Activated naive CD8-positive, alpha-beta T cell treated with anti-CD3 and anti-CD28 coated beads, Interleukin-2, amount 50 U/mL, for 24 hours (primary cell): ENCODE data around the gene NLE1.

Experiments used
- ATAC-seq: fragments of 150-1000 bp; cut with Tn5 transposase; one replicate; pipeline ENCODE4 v1.10.0; 2021
- DNase-seq: peaks from one replicate; pipeline ENCODE4 v3.0.0; 2021
- H3K27ac Mint-ChIP-seq: one replicate; pipeline ENCODE4 v1.8.0; 2021; ENCODE audit warnings: mild to moderate bottlenecking, mixed read lengths
- H3K27me3 Mint-ChIP-seq: one replicate; pipeline ENCODE4 v1.8.0; 2021; ENCODE audit warnings: mixed read lengths
- H3K36me3 Mint-ChIP-seq: one replicate; pipeline ENCODE4 v1.8.0; 2021; ENCODE audit warnings: low read depth, mixed read lengths
- H3K4me1 Mint-ChIP-seq: one replicate; pipeline ENCODE4 v1.8.0; 2021; ENCODE audit warnings: mixed read lengths
- H3K4me3 Mint-ChIP-seq: one replicate; pipeline ENCODE4 v1.8.0; 2021; ENCODE audit warnings: mild to moderate bottlenecking, moderate library complexity, mixed read lengths
- H3K9me3 Mint-ChIP-seq: one replicate; pipeline ENCODE4 v1.8.0; 2021; ENCODE audit warnings: mixed read lengths

Gene NLE1

DNA sequence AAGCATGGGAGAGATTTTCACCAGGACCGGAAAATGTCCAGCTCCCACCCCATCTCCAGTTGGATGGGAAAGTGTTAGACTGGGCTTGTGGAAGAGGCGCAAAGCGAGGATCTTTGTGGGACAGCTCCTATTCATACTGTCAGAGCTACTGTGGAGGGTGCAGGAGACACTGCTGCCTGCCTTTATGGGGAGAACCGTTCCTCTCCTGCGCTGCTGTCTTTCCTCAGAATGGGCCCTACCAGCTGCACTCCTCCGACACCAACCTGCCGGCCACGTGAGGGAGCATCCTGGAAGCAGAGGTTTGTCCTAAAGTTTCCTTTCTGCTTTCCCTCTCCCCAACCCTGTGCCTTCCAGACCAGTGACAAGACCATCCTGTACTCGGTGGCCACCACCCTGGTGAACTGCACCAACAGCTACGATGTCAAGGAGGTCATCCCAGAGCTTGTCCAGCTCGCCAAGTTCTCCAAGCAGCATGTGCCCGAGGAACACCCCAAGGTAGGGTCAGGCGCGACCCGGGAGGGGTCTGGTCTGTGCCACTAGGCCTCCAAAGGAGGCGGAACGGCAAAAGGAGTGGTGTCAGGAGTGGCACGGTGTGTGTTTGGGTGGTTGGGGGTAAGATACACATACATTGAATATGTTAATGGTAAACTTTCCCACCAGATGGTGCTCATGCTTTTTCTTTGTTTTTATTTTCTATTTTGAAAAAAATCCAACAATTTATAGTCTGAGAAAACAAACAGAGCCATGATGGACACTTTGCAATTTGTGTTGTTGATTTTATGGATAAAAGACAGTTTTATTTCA is 29.1 kb upstream of the NLE1 start:
- ATAC-seq (peak; percentile 44), DNase-seq (peak; percentile 25)
- Mint-ChIP-seq H3K27me3 (no peaks in the 10 kb centered on the region), H3K4me3 (no peak overlapping the region), H3K36me3 (no peaks in the 10 kb centered on the region), H3K27ac (peak overlapping the region; percentile 67), H3K9me3 (no peaks in the 10 kb centered on the region), H3K4me1 (peaks cover 34% of the 10 kb centered on the region)

DNA sequence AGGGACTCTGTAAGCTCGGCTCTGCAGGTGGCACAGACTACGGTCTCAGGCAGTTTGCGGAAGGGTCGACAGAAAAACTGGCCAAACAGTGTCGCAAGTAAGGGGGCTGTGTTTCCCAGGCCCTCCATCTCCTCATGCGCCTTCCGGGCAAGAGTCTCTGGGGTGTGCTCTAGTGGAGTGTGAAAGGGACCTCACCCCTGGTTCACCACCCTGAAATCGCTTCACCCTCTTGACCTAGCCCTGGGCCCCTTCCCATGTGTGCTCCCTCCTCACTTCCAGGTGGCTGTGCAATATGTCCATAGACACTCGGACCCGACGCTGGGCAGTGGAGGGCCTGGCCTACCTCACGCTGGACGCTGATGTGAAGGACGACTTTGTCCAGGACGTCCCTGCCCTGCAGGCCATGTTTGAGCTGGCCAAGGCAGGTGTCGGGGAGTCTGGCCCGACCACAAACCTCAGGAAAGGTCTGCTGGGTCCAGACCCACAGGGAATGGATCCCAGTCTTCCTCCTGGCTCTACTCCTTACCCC is 27.8 kb upstream of the NLE1 start:
- Mint-ChIP-seq H3K4me3 (no peak overlapping the region), H3K4me1 (peaks cover 28% of the 10 kb centered on the region), H3K27ac (no peak overlapping the region), H3K9me3 (no peaks in the 10 kb centered on the region), H3K36me3 (no peaks in the 10 kb centered on the region), H3K27me3 (no peaks in the 10 kb centered on the region)
- DNase-seq (no peak), ATAC-seq (no peak)

DNA sequence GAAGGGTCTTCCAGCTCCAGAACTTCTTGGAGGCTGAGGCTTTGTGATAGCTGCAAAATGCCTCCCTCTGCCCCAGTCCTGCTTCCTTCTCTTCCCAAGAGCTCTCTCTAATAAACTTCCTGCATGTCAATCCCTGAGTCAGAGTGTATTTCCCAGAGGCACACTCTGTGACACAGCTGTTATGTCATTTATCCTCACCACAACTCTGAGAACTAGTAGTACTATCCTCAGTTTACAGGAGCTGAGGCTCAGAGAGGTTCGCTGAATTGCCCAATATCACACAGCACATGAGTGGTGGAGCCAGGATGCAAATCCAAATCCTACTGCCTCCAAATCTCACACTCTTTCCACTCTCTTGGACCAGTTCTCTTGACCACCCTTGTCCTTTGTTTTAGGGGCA is 25.6 kb upstream of the NLE1 start:
- Mint-ChIP-seq H3K27ac (no peak overlapping the region), H3K27me3 (no peaks in the 10 kb centered on the region), H3K9me3 (no peaks in the 10 kb centered on the region), H3K4me1 (peaks cover 23% of the 10 kb centered on the region), H3K4me3 (no peak overlapping the region), H3K36me3 (no peaks in the 10 kb centered on the region)
- DNase-seq: no peak
- ATAC-seq: no peak

DNA sequence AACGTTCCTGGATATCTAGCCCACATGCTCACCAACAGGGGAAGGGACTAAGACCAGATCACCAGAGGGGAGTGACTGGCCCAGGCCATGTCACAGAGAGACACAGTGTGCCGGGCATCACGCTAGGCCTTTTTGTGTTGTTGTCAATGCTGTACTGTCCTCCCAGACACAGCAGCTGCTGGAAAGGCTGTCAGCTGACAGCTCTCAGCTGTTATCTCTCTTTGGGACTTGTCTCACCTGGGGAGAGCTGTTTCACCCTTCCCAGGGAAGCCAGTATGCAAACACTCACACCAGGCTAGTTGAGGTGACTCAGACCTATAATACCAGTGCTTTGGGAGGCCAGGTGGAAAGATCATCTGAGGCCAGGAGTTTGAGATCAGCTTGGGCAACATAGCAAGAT is 24.9 kb upstream of the NLE1 start:
- no peaks in the 10 kb centered on the region for H3K9me3 Mint-ChIP-seq

DNA sequence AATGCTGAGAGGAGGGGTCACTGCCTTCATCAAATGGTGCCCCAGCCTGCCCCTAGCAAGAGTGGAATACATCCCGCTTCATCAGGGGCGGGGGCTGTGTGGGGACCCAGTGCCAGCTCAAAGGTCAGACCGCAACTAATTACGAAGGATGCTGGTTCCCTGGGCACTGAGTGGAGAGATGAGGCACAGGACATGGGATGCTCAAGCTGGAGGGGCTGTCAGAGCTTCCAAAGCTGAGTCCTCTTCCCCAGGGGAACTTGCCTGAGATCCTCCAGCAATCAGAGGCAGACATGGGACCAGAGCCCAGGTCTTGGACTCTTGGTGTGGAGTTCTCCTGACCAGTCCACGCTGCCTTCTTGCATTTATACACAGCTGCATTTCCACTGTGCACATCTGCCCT is 24.4 kb upstream of the NLE1 start:
- Mint-ChIP-seq H3K36me3 (no peaks in the 10 kb centered on the region), H3K4me1 (peaks cover 21% of the 10 kb centered on the region), H3K27me3 (no peaks in the 10 kb centered on the region), H3K27ac (no peak overlapping the region), H3K4me3 (no peak overlapping the region), H3K9me3 (no peaks in the 10 kb centered on the region)
- DNase-seq: no peak
- ATAC-seq: no peak

More for the DNA sequence above, 24.9 kb upstream of the NLE1 start:
- no peak overlapping the region for H3K4me3 Mint-ChIP-seq
- H3K27ac Mint-ChIP-seq: no peak overlapping the region
- no peaks in the 10 kb centered on the region for H3K36me3 Mint-ChIP-seq
- no peaks in the 10 kb centered on the region for H3K27me3 Mint-ChIP-seq
- ATAC-seq (no peak), DNase-seq (no peak)
- peaks cover 20% of the 10 kb centered on the region for H3K4me1 Mint-ChIP-seq

DNA sequence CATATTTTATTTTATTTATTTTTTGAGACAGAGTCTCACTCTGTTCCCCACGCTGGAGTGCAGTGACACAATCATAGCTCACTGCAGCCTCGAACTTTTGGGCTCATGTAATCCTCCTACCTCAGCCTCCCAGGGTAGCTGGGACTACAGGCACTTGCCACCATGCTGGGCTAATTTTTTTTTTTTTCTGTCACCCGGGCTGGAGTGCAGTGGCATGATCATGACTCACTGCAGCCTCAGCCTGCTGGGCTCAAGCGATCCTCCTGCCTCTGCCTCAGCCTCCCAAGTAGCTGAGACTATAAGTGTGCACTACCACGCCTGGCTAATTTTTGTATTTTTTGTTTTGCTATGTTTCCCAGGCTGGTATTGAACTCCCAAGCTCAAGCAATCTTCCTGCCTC is 22.6 kb upstream of the NLE1 start:
- H3K4me3 Mint-ChIP-seq: no peak overlapping the region
- H3K9me3 Mint-ChIP-seq: no peaks in the 10 kb centered on the region
- DNase-seq: no peak
- H3K36me3 Mint-ChIP-seq: no peaks in the 10 kb centered on the region
- ATAC-seq: no peak
- H3K27me3 Mint-ChIP-seq: peaks cover 2% of the 10 kb centered on the region
- peaks cover 34% of the 10 kb centered on the region for H3K4me1 Mint-ChIP-seq
- no peak overlapping the region for H3K27ac Mint-ChIP-seq

DNA sequence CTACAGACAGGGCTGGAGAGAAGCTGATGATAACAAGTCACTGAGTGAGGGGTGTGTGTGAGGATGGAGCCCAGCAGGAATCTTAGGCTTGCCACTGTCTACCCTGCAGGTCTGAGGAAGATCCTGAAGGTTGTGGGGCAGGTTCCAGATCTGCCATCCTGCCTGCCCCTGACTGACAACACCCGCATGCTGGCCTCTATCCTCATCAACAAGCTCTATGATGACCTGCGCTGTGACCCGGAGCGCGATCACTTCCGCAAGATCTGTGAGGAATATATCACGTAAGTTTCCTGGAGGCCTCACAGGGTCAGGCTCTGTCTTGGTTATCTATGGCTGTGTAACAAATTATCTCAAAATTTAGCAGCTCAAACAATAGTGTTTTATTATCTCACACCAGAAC is 21.8 kb upstream of the NLE1 start:
- no peaks in the 10 kb centered on the region for H3K36me3 Mint-ChIP-seq
- peaks cover 38% of the 10 kb centered on the region for H3K4me1 Mint-ChIP-seq
- peaks cover 2% of the 10 kb centered on the region for H3K27me3 Mint-ChIP-seq
- DNase-seq (no peak), ATAC-seq (no peak)
- H3K9me3 Mint-ChIP-seq: no peaks in the 10 kb centered on the region
- no peak overlapping the region for H3K27ac Mint-ChIP-seq
- H3K4me3 Mint-ChIP-seq: no peak overlapping the region

DNA sequence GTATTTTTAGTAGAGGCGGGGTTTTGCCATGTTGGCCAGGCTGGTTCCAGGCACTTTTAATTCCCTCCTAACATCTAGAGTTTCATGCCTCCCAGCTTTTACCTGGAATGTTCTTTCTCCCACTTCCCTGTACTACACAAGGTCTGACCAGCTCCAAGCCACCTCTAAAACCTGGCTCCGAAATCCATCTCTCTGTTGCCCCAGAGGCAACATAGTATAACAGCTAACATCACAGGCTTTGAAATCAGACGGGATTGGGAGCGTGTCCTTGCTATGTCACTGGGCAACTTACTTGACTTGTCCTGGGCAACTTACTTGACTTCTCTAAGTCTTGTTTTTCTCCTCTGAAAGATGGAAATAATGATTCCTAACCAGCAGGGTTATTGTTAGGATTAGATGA is 20.7 kb upstream of the NLE1 start:
- Mint-ChIP-seq H3K27me3 (peaks cover 2% of the 10 kb centered on the region), H3K4me1 (peaks cover 38% of the 10 kb centered on the region), H3K27ac (no peak overlapping the region), H3K4me3 (no peak overlapping the region), H3K9me3 (no peaks in the 10 kb centered on the region), H3K36me3 (no peaks in the 10 kb centered on the region)
- no peak for DNase-seq
- ATAC-seq: no peak

DNA sequence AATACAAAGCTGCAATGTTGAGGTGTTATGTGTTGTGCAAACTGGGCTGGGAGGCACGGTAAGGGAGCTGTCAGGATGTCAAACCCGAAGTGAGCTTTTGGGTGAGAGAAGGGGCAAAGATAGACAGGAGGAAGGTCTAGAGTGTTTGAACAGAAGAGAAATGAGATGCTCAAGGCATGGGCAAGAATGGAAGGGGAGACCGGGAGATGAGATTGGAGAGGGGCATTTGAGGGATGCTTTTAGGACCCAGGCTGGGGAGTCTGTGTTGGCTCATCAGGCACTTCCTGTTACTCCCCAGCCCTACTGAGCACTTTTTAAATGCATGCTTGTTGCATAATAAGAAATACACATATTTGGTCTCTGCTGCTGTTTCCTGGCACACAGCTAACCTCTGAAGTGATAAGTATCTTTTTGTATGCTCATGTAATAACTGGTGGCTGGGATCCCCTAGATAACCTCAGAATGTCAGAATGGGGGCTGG is 19.2 kb upstream of the NLE1 start:
- no peaks in the 10 kb centered on the region for H3K9me3 Mint-ChIP-seq
- peak overlapping the region; percentile 17 for H3K27ac Mint-ChIP-seq
- no peaks in the 10 kb centered on the region for H3K36me3 Mint-ChIP-seq
- H3K4me3 Mint-ChIP-seq: peak overlapping the region; percentile 52
- H3K4me1 Mint-ChIP-seq: peaks cover 38% of the 10 kb centered on the region
- peaks cover 2% of the 10 kb centered on the region for H3K27me3 Mint-ChIP-seq
- peak; percentile 37 for ATAC-seq
- DNase-seq: no peak

DNA sequence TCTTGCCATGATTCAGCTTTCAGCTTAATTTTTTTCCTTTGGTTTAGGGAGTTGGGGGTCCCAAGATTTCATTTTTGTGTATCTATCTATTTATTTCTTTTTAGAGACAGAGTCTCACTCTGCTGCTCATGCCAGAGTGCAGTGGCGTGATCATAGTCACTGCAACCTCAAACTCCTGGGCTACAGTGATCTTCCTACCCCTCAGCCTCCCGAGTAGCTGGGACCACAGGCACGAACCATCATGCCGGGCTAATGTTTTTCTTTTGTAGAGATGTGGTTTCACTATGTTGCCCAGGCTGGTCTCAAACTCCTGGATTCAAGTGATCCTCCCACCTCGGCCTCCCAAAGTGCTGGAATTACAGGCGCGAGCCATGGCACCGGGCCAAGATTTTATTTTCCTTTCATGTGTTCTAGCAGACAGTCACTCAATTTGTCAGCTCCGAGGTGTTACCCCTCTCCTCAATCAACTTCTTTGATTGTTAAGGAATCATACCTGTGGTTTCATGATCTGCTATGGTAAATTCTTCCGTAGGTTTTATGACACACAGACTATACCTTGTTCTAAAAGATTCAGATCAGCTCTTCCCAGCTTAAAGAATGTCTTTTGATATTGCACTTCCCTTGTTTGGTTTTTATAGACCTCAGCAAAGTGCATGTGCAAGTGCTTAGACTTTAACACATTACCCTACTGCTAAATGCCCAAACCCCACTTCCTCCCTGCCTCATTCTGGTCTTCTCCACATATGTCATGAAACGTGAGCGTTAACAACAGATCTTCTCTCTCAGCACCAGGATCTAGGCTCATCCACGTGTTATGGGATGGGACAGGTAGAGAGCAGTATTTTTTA is 18.5 kb upstream of the NLE1 start:
- H3K36me3 Mint-ChIP-seq: no peaks in the 10 kb centered on the region
- ATAC-seq (peak; percentile 70), DNase-seq (peak; percentile 44)
- H3K9me3 Mint-ChIP-seq: no peaks in the 10 kb centered on the region
- peak overlapping the region; percentile 17 for H3K27ac Mint-ChIP-seq
- H3K4me1 Mint-ChIP-seq: peaks cover 38% of the 10 kb centered on the region
- peaks cover 2% of the 10 kb centered on the region for H3K27me3 Mint-ChIP-seq
- H3K4me3 Mint-ChIP-seq: peak overlapping the region; percentile 52

DNA sequence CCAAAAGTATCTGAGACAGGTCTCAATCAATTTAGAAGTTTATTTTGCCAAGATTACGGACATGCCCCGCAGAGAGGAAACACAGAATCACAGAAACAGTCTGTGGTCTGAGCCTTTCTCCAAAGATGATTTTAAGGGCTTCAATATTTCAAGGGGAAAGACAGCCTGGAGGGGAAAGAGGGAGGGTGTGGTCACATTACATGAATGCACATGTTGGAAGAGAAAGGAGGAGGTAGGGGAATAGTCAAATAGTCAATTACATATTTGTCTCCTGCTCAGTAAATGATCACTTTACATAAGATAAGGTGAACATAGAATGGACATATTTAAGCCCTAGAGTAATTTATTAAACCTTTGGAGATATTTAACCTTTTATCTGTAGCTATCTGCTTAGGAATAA is 17.8 kb upstream of the NLE1 start:
- Mint-ChIP-seq H3K27me3 (peaks cover 2% of the 10 kb centered on the region), H3K9me3 (no peaks in the 10 kb centered on the region), H3K4me3 (no peak overlapping the region), H3K36me3 (no peaks in the 10 kb centered on the region), H3K27ac (peak overlapping the region; percentile 43), H3K4me1 (peaks cover 36% of the 10 kb centered on the region)
- ATAC-seq (no peak), DNase-seq (no peak)

DNA sequence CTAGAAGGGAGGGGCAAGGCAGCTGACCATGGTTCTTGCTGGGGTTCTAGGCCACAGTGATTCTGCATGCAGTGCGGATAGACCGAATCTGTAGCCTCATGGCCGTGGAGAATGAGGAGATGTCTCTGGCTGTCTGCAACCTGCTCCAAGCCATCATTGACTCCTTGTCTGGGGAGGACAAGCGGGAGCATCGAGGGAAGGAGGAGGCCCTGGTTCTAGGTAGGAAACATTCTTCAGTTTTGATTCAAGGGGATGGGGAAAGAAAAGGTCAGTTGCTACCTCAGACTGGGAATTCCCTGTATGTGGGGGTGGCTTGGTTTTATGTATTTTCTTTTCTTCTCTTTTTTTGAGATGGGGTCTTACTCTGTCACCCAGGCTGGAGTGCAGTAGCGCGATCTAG is 13.1 kb upstream of the NLE1 start:
- Mint-ChIP-seq H3K27me3 (no peaks in the 10 kb centered on the region), H3K36me3 (no peaks in the 10 kb centered on the region), H3K4me1 (peaks cover 11% of the 10 kb centered on the region), H3K27ac (no peak overlapping the region), H3K9me3 (no peaks in the 10 kb centered on the region), H3K4me3 (no peak overlapping the region)
- no peak for DNase-seq
- no peak for ATAC-seq

DNA sequence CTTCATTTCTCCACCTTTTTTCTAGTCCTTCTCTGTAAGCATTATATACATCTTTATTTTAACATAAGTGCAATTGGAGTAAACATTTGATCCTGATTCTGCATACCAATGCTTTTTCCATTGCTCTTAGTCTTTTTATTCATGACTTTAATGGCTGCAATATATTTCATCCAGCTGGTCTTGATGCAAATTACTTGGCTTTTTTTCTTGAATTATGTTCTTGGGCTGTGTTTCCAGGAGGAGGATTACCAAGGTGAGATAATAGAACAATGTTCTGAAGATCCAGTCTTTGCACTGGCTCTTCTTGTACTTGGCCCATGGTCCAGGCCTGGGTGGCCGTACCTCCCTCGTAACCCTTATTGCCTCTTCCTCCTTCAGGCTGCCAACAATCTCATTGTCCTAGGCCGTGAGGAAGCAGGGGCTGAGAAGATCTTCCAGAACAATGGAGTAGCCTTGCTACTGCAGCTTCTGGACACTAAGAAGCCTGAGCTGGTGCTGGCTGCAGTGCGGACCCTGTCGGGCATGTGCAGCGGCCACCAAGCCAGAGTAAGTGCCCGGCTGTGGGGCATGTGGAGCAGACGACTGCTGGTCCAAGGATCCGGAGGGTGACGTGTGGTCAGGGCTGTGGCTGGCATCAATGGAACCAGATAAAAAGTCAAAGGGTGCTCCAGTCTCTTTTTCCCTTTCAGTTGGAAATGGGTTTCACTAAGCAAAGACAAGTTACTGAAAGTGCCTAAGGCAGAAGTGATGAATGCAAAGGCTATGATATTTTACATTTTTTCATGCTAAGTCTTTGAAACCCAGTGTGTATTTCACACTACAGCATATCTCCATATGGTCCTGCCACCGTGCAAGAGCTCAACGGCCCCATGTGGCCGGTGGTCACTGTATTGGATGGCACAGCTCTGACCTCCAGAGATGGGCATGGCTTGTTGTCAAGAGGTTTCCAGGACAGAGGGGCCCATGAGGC is 12.4 kb upstream of the NLE1 start:
- Mint-ChIP-seq H3K4me3 (no peak overlapping the region), H3K4me1 (peaks cover 4% of the 10 kb centered on the region), H3K27ac (no peak overlapping the region), H3K27me3 (no peaks in the 10 kb centered on the region), H3K36me3 (no peaks in the 10 kb centered on the region), H3K9me3 (no peaks in the 10 kb centered on the region)
- ATAC-seq: no peak
- DNase-seq: no peak
